MM.1S (cell line): ENCODE measurements around the gene OSMR.

ENCODE experiments used
- DNase-seq: peaks from one replicate; pipeline ENCODE4 v3.0.0-alpha.2; 2015
- H2AFZ ChIP-seq: fragments of 300-600 bp; sonication (generic); 2 replicates; pipeline ENCODE4 v1.6.0; 2016; ENCODE audit warnings: antibody characterized with exemption, low read length
- H3F3A ChIP-seq: fragments of 300-600 bp; sonication (generic); 2 replicates; pipeline ENCODE4 v1.6.1; 2016; ENCODE audit warnings: mild to moderate bottlenecking, antibody characterized with exemption, low read length, moderate library complexity, mixed read lengths; ENCODE audit not compliant: insufficient read depth
- H3K27ac ChIP-seq: fragments of 300-600 bp; sonication (generic); 2 replicates; pipeline ENCODE4 v1.5.1; 2016; ENCODE audit warnings: mild to moderate bottlenecking, low read length
- H3K27me3 ChIP-seq: fragments of 300-600 bp; sonication (generic); replicated peaks from 2 replicates; pipeline ENCODE4 v1.6.0; 2016; ENCODE audit warnings: low read length; ENCODE audit not compliant: insufficient read depth
- H3K36me3 ChIP-seq: fragments of 300-600 bp; sonication (generic); replicated peaks from 2 replicates; pipeline ENCODE4 v1.6.1; 2016; ENCODE audit warnings: mild to moderate bottlenecking, low read length, mixed read lengths; ENCODE audit not compliant: insufficient read depth
- H3K4me1 ChIP-seq: fragments of 300-600 bp; sonication (generic); 2 replicates; pipeline ENCODE4 v1.6.1; 2016; ENCODE audit warnings: low read length, mixed read lengths
- H3K4me2 ChIP-seq: fragments of 300-600 bp; sonication (generic); 2 replicates; pipeline ENCODE4 v1.6.0; 2016; ENCODE audit warnings: low read depth, low read length
- H3K4me3 ChIP-seq: fragments of 300-600 bp; sonication (generic); 2 replicates; pipeline ENCODE4 v1.5.1; 2016; ENCODE audit warnings: low read length, mixed read lengths
- H3K79me2 ChIP-seq: fragments of 300-600 bp; sonication (generic); 2 replicates; pipeline ENCODE4 v1.6.1; 2016; ENCODE audit warnings: mixed run types, low read length, mixed read lengths
- H3K9ac ChIP-seq: fragments of 300-600 bp; sonication (generic); 2 replicates; pipeline ENCODE4 v1.6.1; 2016; ENCODE audit warnings: low read length, mixed read lengths
- H3K9me2 ChIP-seq: fragments of 300-600 bp; sonication (generic); replicated peaks from 2 replicates; pipeline ENCODE4 v1.6.1; 2016; ENCODE audit warnings: mild to moderate bottlenecking, low read length, mixed read lengths; ENCODE audit not compliant: insufficient read depth
- H3K9me3 ChIP-seq: fragments of 300-600 bp; sonication (generic); replicated peaks from 2 replicates; pipeline ENCODE4 v1.6.1; 2016; ENCODE audit warnings: mild to moderate bottlenecking, low read length, mixed read lengths; ENCODE audit not compliant: insufficient read depth
- H4K20me1 ChIP-seq: fragments of 300-600 bp; sonication (generic); 2 replicates; pipeline ENCODE4 v1.6.1; 2016; ENCODE audit warnings: mild to moderate bottlenecking, low read length, moderate library complexity, mixed read lengths; ENCODE audit not compliant: insufficient read depth
- EZH2 ChIP-seq: fragments of 300-600 bp; sonication (generic); optimal IDR thresholded peaks from 2 replicates; pipeline ENCODE3; 2017; ENCODE audit warnings: low read depth, mild to moderate bottlenecking, antibody characterized with exemption, low read length, mixed read lengths
- EZH2phosphoT487 ChIP-seq: fragments of 300-600 bp; sonication (generic); IDR thresholded peaks from 2 replicates; pipeline ENCODE4 v1.6.1; 2018; ENCODE audit warnings: antibody characterized with exemption, low read length
- TF ChIP-seq, protein P1 (sequence below): fragments of 300-600 bp; sonication (generic); IDR thresholded peaks from 2 replicates; pipeline ENCODE4 v1.5.1; 2016; ENCODE audit warnings: antibody characterized with exemption, low read length, mixed read lengths

The OSMR gene

DNA sequence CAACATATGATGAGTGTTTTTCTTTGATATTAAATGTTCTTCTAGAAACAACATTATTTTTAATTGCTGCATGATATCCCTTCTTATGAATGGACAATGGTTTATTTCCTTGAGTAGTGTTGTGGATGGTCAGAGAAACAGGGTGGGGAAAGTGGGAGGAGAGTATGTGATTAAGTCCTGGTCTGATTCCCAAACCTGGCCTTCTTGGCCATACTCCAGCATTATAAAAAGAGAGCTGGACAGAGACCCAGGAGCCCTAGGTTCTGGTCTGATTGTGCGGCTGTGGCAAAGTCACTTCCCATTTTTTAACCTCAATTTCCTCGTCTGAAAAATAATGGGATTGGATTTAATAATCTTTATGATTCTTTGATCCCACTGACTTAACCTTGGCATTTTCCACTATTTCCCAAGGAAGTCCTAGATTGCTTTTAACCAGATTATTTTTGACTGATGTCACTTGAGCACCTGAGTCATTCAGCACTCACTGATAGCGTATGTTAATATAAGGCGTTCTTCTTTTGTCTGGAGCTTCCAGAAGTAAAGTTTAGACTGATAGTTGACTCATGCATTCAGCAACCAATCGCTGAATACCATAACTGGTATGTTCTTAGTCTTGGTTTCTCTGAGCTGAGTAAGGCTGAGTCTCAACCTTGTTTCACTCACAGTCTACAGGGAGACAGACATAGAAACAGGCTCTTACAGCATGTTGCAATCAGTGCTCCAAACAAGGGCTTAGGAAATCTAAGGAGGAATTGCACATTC is 26.2 kb downstream of the OSMR start:
- H2AFZ ChIP-seq: no peak overlapping the region
- H3K27me3 ChIP-seq: no peaks in the 10 kb centered on the region
- no peaks in the 10 kb centered on the region for H3K79me2 ChIP-seq
- DNase-seq: no peak
- no peaks in the 10 kb centered on the region for H3K4me1 ChIP-seq
- no peak overlapping the region for H3K4me2 ChIP-seq
- no peak overlapping the region for H3K27ac ChIP-seq
- no peak overlapping the region for H3K9ac ChIP-seq
- H3K4me3 ChIP-seq: no peak overlapping the region
- no peaks in the 10 kb centered on the region for H3K9me3 ChIP-seq
- no peaks in the 10 kb centered on the region for H3F3A ChIP-seq
- H3K36me3 ChIP-seq: no peaks in the 10 kb centered on the region
- H3K9me2 ChIP-seq: no peaks in the 10 kb centered on the region
- H4K20me1 ChIP-seq: no peaks in the 10 kb centered on the region
- TF ChIP-seq EZH2 (no peak), EZH2phosphoT487 (no peak)
- TF ChIP-seq, protein P1, sequence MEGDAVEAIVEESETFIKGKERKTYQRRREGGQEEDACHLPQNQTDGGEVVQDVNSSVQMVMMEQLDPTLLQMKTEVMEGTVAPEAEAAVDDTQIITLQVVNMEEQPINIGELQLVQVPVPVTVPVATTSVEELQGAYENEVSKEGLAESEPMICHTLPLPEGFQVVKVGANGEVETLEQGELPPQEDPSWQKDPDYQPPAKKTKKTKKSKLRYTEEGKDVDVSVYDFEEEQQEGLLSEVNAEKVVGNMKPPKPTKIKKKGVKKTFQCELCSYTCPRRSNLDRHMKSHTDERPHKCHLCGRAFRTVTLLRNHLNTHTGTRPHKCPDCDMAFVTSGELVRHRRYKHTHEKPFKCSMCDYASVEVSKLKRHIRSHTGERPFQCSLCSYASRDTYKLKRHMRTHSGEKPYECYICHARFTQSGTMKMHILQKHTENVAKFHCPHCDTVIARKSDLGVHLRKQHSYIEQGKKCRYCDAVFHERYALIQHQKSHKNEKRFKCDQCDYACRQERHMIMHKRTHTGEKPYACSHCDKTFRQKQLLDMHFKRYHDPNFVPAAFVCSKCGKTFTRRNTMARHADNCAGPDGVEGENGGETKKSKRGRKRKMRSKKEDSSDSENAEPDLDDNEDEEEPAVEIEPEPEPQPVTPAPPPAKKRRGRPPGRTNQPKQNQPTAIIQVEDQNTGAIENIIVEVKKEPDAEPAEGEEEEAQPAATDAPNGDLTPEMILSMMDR: no peak

DNA sequence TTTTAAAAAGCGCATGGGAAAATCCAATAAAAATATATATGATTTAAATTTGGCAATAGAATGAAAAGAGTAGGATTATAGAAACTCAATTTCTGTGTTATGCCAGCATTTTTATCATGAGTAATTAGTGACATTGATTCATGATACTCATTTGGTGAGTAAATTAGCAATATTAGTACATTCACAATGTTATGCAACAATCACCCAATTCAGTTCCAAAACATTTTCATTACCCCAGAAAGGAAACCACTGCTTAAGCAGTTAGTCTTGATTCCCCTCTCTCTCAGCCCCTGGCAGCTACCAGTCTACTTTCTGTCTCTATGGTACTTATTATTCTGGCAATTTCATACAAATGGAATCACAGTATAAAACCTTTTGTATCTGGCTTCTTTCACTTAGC is 27.0 kb downstream of the OSMR start:
- Histone ChIP-seq H3K9me2 (no peaks in the 10 kb centered on the region), H3K36me3 (no peaks in the 10 kb centered on the region), H3K79me2 (no peaks in the 10 kb centered on the region), H3K4me3 (no peak overlapping the region), H4K20me1 (no peaks in the 10 kb centered on the region), H3K27me3 (no peaks in the 10 kb centered on the region), H2AFZ (no peak overlapping the region), H3F3A (no peaks in the 10 kb centered on the region), H3K4me1 (no peaks in the 10 kb centered on the region), H3K27ac (no peak overlapping the region), H3K4me2 (no peak overlapping the region), H3K9ac (no peak overlapping the region), H3K9me3 (no peaks in the 10 kb centered on the region)
- no peak for DNase-seq
- TF ChIP-seq EZH2phosphoT487 (no peak), EZH2 (no peak)
- TF ChIP-seq, protein P1: no peak

DNA sequence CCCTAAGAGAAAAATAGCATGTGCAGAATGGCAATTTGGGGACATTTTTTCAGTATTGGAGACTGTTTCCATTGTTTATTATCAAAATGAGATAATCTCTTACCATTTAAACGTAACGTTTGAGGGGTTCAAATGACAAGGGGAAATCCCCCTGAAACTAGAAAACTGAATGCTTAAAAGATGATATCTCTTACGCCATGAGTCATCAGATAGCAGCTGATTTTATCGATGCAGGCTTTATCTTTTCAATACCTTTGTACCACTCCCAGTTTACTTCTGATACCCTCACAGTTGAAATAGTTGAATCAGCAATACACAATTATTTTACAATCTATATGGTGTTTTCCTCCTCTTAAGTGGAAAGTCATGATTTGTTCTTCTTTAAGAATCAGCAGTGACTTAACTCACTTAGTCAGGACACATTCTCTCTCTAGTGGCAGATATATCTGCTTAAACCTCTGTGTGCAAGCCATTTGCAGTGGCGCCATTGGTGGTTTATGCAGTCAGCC is 29.2 kb downstream of the OSMR start:
- Histone ChIP-seq H3K4me3 (no peak overlapping the region), H3K36me3 (no peaks in the 10 kb centered on the region), H3K27ac (no peak overlapping the region), H4K20me1 (no peaks in the 10 kb centered on the region), H3K9ac (no peak overlapping the region), H3K9me2 (no peaks in the 10 kb centered on the region), H3K27me3 (no peaks in the 10 kb centered on the region), H3F3A (no peaks in the 10 kb centered on the region), H2AFZ (no peak overlapping the region), H3K4me1 (no peaks in the 10 kb centered on the region), H3K79me2 (no peaks in the 10 kb centered on the region), H3K9me3 (no peaks in the 10 kb centered on the region), H3K4me2 (no peak overlapping the region)
- no peak for TF ChIP-seq EZH2
- TF ChIP-seq, protein P1: no peak
- no peak for TF ChIP-seq EZH2phosphoT487
- no peak for DNase-seq
